IPS-18a (cell line): ENCODE measurements around the gene SLC15A1.

Experiments
- H3K27ac ChIP-seq: one replicate; pipeline ENCODE4 v1.5.1; 2013; ENCODE audit warnings: low read length
- H3K27me3 ChIP-seq: one replicate; pipeline ENCODE4 v1.6.1; 2013; ENCODE audit warnings: mild to moderate bottlenecking, low read length; ENCODE audit not compliant: control insufficient read depth, insufficient read depth
- H3K36me3 ChIP-seq: one replicate; pipeline ENCODE4 v1.6.1; 2013; ENCODE audit warnings: low read depth, low read length; ENCODE audit not compliant: control insufficient read depth
- H3K4me1 ChIP-seq: one replicate; pipeline ENCODE4 v1.6.1; 2013; ENCODE audit warnings: low read depth, low read length; ENCODE audit not compliant: control insufficient read depth
- H3K4me3 ChIP-seq: one replicate; pipeline ENCODE4 v1.5.1; 2013; ENCODE audit warnings: low read length
- H3K9ac ChIP-seq: one replicate; pipeline ENCODE4 v1.6.1; 2013; ENCODE audit warnings: mild to moderate bottlenecking, low read length, moderate library complexity
- H3K9me3 ChIP-seq: one replicate; pipeline ENCODE4 v1.6.1; 2013; ENCODE audit warnings: low read depth, low read length; ENCODE audit not compliant: control insufficient read depth

The SLC15A1 gene

DNA sequence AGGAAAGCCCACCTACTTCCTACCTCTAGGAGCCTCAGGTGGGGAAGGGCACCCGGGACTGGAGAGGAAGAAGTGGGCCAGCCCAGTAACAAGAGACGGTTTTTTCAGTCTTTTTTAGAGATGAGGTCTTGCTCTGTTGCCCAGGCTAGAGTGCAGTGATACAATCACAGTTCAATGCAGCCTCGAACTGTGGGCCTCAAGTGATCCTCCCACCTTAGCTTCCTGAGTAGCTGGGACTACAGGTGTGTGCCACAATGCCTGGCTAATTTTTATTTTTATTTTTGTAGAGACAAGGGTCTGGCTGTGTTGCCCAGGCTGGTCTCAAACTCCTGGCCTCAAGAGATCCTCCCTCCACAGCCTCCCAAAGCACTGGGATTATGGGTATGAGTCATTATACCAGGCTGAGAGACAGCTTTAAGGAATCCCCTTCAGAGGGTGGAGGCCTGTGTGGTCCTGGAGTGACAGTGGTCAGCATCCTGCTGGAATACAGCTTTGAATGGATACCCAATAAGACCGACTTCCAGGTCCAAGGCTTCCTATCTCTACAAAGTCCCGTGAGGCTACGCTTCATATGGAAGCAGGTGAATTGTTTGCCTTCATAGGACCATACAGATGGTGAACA, 63.0 kb downstream of the SLC15A1 start:
- Histone ChIP-seq H3K4me3 (no peak overlapping the region), H3K9me3 (no peaks in the 10 kb centered on the region), H3K36me3 (no peaks in the 10 kb centered on the region), H3K27me3 (no peaks in the 10 kb centered on the region), H3K27ac (no peak overlapping the region), H3K9ac (no peak overlapping the region), H3K4me1 (peaks cover 29% of the 10 kb centered on the region)

DNA sequence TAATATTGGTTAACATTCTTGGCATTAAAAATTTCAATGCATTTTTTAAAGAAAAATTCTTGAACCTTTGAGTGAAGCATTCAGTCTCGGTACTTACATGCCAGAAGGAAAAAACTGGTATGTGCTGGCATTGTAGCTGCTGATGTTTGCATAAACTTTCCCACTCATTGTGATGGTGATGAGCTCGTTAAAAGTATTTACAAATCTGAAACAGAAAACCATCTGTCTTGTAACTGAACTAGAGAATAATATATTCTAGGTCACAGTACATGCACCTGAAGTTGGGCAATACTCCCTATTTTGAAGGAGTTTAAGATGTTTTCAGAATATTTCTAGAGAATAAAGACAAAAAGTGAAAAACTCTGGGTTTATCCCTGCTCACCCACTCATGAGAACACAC, 64.1 kb downstream of the SLC15A1 start:
- Histone ChIP-seq H3K9me3 (no peaks in the 10 kb centered on the region), H3K27me3 (no peaks in the 10 kb centered on the region), H3K9ac (no peak overlapping the region), H3K4me3 (peak overlapping the region; percentile 12), H3K36me3 (no peaks in the 10 kb centered on the region), H3K27ac (peak overlapping the region; percentile 62), H3K4me1 (peaks cover 21% of the 10 kb centered on the region)

DNA sequence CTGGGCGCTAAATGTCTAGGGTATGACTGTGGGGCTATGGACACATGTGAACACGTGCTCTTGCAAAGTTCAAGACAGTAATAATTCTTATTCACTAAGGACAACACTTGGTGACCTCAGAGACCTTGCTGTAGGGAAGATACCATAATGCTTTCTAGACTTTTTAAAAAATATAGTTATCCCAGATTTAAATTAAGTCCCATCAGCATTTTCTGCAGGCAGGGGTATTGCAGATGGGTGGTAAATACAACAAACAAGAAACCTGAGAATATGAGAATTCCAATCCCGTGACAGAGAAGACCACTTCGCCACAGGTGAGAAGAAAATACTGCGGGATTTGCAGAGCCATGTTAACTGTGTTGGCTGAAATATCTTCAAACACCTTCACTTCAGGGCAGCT, 65.2 kb downstream of the SLC15A1 start:
- no peak overlapping the region for H3K9ac ChIP-seq
- no peaks in the 10 kb centered on the region for H3K9me3 ChIP-seq
- no peak overlapping the region for H3K27ac ChIP-seq
- H3K4me3 ChIP-seq = no peak overlapping the region
- H3K36me3 ChIP-seq = no peaks in the 10 kb centered on the region
- peaks cover 20% of the 10 kb centered on the region for H3K4me1 ChIP-seq
- no peaks in the 10 kb centered on the region for H3K27me3 ChIP-seq

DNA sequence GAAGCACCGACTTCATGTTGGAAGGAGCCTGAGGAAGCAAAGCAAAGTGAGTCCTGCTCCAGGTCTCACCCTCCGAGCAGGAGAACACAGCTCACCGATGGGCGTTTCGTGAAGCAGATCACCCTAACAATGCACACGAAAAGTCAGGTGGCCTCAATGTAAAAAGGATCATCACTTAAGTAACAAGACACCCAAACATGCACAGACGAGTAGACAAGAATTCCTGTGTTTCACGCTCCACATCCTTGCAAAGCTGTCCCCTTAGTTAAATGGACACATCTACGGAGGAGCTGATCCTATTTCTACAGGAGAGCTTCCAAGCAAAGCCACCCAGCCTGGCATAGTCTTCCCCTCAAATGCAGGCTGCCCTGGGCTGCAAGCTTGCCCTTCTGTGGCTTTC, 66.2 kb downstream of the SLC15A1 start:
- no peaks in the 10 kb centered on the region for H3K36me3 ChIP-seq
- no peak overlapping the region for H3K9ac ChIP-seq
- H3K27me3 ChIP-seq = no peaks in the 10 kb centered on the region
- H3K27ac ChIP-seq = no peak overlapping the region
- H3K4me3 ChIP-seq = no peak overlapping the region
- no peaks in the 10 kb centered on the region for H3K9me3 ChIP-seq
- peaks cover 20% of the 10 kb centered on the region for H3K4me1 ChIP-seq

DNA sequence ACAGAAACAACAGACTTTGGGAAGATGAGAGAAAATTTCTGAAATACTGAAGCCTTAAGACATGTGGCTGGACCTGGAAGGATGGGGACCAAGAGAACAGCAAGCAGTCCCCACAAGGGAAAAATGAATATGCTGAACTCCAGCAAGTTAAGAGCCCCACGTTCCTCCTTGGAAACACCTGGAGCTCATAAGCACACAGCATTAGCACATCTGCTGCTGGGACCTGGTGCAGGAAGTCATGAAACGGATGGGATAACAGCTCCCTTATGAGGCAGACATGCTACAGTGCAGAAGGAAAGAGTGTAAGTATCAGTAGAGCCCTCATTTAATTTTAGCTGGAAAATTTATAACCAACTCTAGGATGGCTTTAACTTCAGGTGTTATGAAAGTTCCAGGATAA, 67.3 kb downstream of the SLC15A1 start:
- Histone ChIP-seq H3K4me3 (no peak overlapping the region), H3K9me3 (no peaks in the 10 kb centered on the region), H3K27ac (no peak overlapping the region), H3K9ac (no peak overlapping the region), H3K36me3 (no peaks in the 10 kb centered on the region), H3K4me1 (peaks cover 20% of the 10 kb centered on the region), H3K27me3 (no peaks in the 10 kb centered on the region)

DNA sequence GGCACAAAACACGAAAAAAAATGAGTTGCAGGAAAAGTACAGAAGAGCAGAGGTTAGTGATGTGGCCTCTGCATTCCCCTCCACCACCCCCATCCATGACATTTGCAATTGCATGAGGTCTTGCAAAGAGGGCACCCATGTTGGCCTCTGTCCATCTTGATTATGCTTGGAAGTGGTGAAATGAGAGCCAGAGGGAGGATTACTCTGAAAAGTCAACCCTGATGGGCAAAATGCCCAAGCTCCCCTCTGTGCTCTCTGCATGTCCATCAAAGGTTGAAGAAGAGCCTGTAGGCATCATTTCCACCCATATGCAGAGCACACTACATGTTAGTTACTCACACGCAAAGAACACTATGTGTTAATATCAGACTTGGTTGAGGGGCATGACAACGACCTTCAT, 71.4 kb downstream of the SLC15A1 start:
- no peaks in the 10 kb centered on the region for H3K36me3 ChIP-seq
- H3K4me3 ChIP-seq = no peak overlapping the region
- H3K27me3 ChIP-seq = no peaks in the 10 kb centered on the region
- no peaks in the 10 kb centered on the region for H3K9me3 ChIP-seq
- no peak overlapping the region for H3K27ac ChIP-seq
- H3K4me1 ChIP-seq = peaks cover 6% of the 10 kb centered on the region
- H3K9ac ChIP-seq = no peak overlapping the region

DNA sequence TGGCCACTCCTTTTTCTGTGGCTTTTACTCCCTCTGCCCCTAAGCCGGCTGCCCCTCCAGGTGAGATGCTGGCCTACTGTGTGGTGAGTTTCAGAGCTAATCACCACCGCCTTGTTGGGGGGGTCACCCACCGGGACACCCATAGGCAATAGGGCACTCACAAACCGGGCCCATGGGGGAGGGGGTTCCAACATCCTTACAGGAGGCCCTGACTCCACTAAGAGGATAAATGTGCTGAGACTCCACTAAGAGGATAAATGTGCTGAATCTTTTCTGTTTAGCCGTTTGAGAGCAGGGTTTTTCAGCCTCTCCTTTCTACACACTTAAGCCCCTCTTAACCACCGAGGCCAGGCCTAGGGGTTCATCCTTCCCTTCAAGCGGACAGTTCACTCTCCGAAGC, 73.7 kb downstream of the SLC15A1 start:
- Histone ChIP-seq H3K36me3 (no peaks in the 10 kb centered on the region), H3K9me3 (no peaks in the 10 kb centered on the region), H3K27ac (no peak overlapping the region), H3K4me3 (no peak overlapping the region), H3K9ac (no peak overlapping the region), H3K27me3 (no peaks in the 10 kb centered on the region), H3K4me1 (peaks cover 6% of the 10 kb centered on the region)

DNA sequence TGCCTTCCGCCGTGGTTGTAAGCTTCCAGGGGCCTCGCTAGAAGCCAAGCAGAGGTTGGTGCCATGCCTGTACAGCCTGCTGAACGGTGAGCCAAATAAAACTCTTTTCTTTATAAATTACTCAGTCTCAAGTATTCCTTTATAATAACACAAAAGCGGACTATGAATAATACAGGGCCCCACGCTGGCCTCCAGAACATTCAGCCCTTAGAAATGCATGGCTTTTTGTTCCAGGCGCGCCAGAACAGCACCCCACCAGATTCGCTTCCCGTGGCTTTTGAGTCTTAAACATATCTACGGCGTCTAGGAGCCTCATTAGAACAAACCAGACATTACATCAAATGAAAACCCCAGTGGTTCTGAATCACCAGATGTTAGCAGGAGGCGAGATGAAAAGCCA, 75.1 kb downstream of the SLC15A1 start:
- H3K27ac ChIP-seq = no peak overlapping the region
- no peaks in the 10 kb centered on the region for H3K36me3 ChIP-seq
- no peaks in the 10 kb centered on the region for H3K27me3 ChIP-seq
- H3K4me3 ChIP-seq = no peak overlapping the region
- no peak overlapping the region for H3K9ac ChIP-seq
- H3K9me3 ChIP-seq = no peaks in the 10 kb centered on the region
- peaks cover 8% of the 10 kb centered on the region for H3K4me1 ChIP-seq

DNA sequence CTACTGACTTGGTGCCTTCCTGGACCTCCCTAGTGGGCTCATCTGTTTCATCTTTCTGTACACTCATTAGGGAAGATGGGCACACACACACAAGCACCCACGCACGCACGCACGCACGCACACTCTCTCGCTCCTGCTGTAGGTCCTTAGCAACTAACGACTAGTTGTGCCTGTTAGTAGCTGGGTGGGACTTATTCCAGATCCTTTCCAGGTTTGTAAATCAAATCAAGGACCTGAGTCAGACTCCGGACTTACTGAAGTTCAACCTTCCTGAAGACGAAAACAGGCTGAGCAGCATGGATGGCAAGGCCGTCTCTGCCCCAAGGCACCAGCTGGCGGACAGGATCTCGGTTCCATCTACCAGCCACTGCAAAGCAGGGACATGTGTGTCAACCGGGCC, 76.2 kb downstream of the SLC15A1 start:
- H3K4me3 ChIP-seq = no peak overlapping the region

DNA sequence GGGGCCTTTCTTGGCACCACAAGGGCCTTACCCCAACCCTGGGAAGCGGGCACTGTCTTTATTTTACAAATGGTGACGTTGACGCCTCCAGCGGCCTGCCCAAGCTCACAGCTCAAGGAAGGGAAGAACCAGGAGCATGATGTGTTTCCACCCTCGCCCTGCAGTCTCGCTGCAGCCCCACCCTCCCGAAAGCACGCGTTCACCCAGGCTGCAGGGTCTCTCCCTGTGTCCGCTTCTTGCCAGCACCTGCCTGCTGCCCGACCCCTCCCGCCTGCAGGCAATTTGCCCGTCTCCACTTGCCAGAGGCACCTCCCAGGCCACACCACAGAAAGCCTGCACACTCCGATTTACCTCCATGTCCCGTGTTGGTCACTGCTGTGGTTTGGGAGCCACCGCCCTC, 76.6 kb downstream of the SLC15A1 start:
- H3K36me3 ChIP-seq = no peaks in the 10 kb centered on the region
- H3K9me3 ChIP-seq = no peaks in the 10 kb centered on the region
- H3K27me3 ChIP-seq = no peaks in the 10 kb centered on the region
- H3K27ac ChIP-seq = no peak overlapping the region
- H3K4me3 ChIP-seq = no peak overlapping the region
- H3K9ac ChIP-seq = no peak overlapping the region
- H3K4me1 ChIP-seq = peaks cover 8% of the 10 kb centered on the region

More for the DNA sequence above, 76.2 kb downstream of the SLC15A1 start:
- H3K9me3 ChIP-seq = no peaks in the 10 kb centered on the region
- no peaks in the 10 kb centered on the region for H3K27me3 ChIP-seq
- H3K4me1 ChIP-seq = peaks cover 8% of the 10 kb centered on the region
- H3K36me3 ChIP-seq = no peaks in the 10 kb centered on the region
- no peak overlapping the region for H3K9ac ChIP-seq
- H3K27ac ChIP-seq = no peak overlapping the region

DNA sequence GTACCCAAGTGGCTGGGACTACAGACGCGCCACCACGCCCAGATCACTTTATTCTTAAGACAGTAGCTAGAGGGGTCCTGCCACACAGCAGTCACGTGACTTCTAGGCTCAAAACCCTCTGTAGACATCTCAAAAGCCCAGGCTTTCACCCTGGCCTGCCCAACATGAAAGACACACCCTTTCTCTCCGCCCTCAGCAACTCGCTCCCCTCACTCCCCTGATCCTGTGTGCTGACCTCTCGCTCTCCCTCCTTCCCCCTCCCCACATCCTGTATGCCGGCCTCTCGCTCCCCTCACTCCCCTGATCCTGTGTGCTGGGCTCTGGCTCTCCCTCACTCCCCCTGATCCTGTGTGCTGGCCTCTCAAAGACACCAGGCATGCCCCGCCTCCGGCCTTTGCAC, 77.4 kb downstream of the SLC15A1 start:
- Histone ChIP-seq H3K4me3 (no peak overlapping the region), H3K4me1 (peaks cover 8% of the 10 kb centered on the region), H3K36me3 (no peaks in the 10 kb centered on the region)

DNA sequence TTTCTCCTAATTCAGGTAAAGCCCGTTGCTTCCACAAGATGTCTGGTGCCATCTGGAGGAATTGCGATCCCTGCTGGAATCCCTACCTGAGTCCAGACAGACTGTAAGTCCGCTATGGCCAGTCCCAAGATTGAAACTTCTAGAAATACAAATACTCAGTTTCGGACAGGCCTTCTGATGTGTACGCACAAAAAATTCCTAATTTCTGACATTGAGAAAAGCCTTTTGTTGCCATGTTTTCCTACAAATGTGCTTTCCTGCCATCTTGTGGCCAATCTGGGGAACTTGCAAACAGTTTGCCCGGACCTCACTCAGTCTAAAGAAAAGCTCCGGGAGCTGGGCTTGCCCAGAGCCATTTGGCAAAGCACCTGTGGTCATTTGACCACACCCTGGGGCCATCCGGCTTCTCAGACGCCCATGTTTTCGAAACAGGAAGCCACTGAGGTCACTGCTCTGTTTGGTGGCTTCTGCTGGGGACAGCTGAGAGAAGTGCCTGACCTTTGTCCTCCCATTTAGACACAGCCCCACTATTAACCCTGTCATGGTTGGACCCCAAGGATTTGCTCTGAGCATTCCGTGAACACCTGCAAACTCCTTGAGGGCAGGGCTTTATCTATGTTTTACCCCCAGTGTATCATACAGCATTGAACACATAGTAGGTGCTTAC, 79.4 kb downstream of the SLC15A1 start:
- Histone ChIP-seq H3K27me3 (no peaks in the 10 kb centered on the region), H3K4me1 (peaks cover 8% of the 10 kb centered on the region), H3K9ac (no peak overlapping the region), H3K4me3 (peak overlapping the region; percentile 31), H3K9me3 (no peaks in the 10 kb centered on the region), H3K36me3 (no peaks in the 10 kb centered on the region), H3K27ac (no peak overlapping the region)

More for the DNA sequence above, 77.4 kb downstream of the SLC15A1 start:
- Histone ChIP-seq H3K9me3 (no peaks in the 10 kb centered on the region), H3K9ac (no peak overlapping the region), H3K27ac (no peak overlapping the region), H3K27me3 (no peaks in the 10 kb centered on the region)
